Measurements from ENCODE around the gene KSR2.

Gene KSR2

GRCh38 chr12:117827660-117828059 lies 141.1 kb downstream of the KSR2 start:
- no peaks in the 10 kb centered on the region for H3K27me3 ChIP-seq (ENCODE audit: control insufficient read depth, insufficient read depth, low read length)
- no peak overlapping the region for H3K27ac ChIP-seq
- H3K9ac ChIP-seq, result no peak overlapping the region
- no peaks in the 10 kb centered on the region for H3K36me3 ChIP-seq (ENCODE audit: control insufficient read depth, insufficient read depth, low read length)
- no peaks in the 10 kb centered on the region for H3K9me3 ChIP-seq (ENCODE audit: control insufficient read depth, low read length)
- H3K79me2 ChIP-seq, result no peaks in the 10 kb centered on the region
- no peak overlapping the region for H3K4me2 ChIP-seq (ENCODE audit: low read length)
- no peak overlapping the region for H2AFZ ChIP-seq
- H3K4me3 ChIP-seq (ENCODE audit: low read depth, low read length), result no peak overlapping the region
- TF ChIP-seq CTCF (IDR thresholded peaks at IDR 0.05), result no peak
- H3K4me1 ChIP-seq, result no peaks in the 10 kb centered on the region

GRCh38 chr12:117825827-117826226 lies 143.0 kb downstream of the KSR2 start:
- Histone ChIP-seq H3K4me2 (ENCODE audit: low read length) (no peak overlapping the region), H3K9ac (no peak overlapping the region), H3K4me1 (no peaks in the 10 kb centered on the region), H3K27me3 (ENCODE audit: control insufficient read depth, insufficient read depth, low read length) (no peaks in the 10 kb centered on the region), H3K36me3 (ENCODE audit: control insufficient read depth, insufficient read depth, low read length) (no peaks in the 10 kb centered on the region), H3K79me2 (no peaks in the 10 kb centered on the region), H3K27ac (no peak overlapping the region), H2AFZ (no peak overlapping the region), H3K9me3 (ENCODE audit: control insufficient read depth, low read length) (no peaks in the 10 kb centered on the region), H3K4me3 (ENCODE audit: low read depth, low read length) (no peak overlapping the region)
- no peak for TF ChIP-seq CTCF (IDR thresholded peaks at IDR 0.05)

GRCh38 chr12:117821480-117822175 lies 147.2 kb downstream of the KSR2 start:
- H3K27me3 ChIP-seq (ENCODE audit: control insufficient read depth, insufficient read depth, low read length), result no peaks in the 10 kb centered on the region
- TF ChIP-seq CTCF (IDR thresholded peaks at IDR 0.05), result no peak
- H3K27ac ChIP-seq, result no peak overlapping the region

GRCh38 chr12:117820216-117820907 lies 148.4 kb downstream of the KSR2 start:
- H3K4me2 ChIP-seq (ENCODE audit: low read length), result no peak overlapping the region
- TF ChIP-seq CTCF (IDR thresholded peaks at IDR 0.05), result no peak
- H3K9ac ChIP-seq, result no peak overlapping the region
- no peak overlapping the region for H2AFZ ChIP-seq
- no peaks in the 10 kb centered on the region for H3K79me2 ChIP-seq
- H3K36me3 ChIP-seq (ENCODE audit: control insufficient read depth, insufficient read depth, low read length), result no peaks in the 10 kb centered on the region
- H3K27me3 ChIP-seq (ENCODE audit: control insufficient read depth, insufficient read depth, low read length), result no peaks in the 10 kb centered on the region
- no peak overlapping the region for H3K4me3 ChIP-seq (ENCODE audit: low read depth, low read length)
- no peaks in the 10 kb centered on the region for H3K4me1 ChIP-seq
- no peak overlapping the region for H3K27ac ChIP-seq
- H3K9me3 ChIP-seq (ENCODE audit: control insufficient read depth, low read length), result no peaks in the 10 kb centered on the region

More at GRCh38 chr12:117821480-117822175, 147.2 kb downstream of the KSR2 start:
- no peaks in the 10 kb centered on the region for H3K36me3 ChIP-seq (ENCODE audit: control insufficient read depth, insufficient read depth, low read length)
- H3K9me3 ChIP-seq (ENCODE audit: control insufficient read depth, low read length), result no peaks in the 10 kb centered on the region
- no peak overlapping the region for H2AFZ ChIP-seq
- no peak overlapping the region for H3K9ac ChIP-seq
- no peak overlapping the region for H3K4me3 ChIP-seq (ENCODE audit: low read depth, low read length)
- no peaks in the 10 kb centered on the region for H3K4me1 ChIP-seq
- no peaks in the 10 kb centered on the region for H3K79me2 ChIP-seq
- no peak overlapping the region for H3K4me2 ChIP-seq (ENCODE audit: low read length)

All from parathyroid adenoma (tissue), 2 donors.